GM18526 (cell line): ENCODE results near the gene PREP.

Source experiments
- POLR2A ChIP-seq: IDR thresholded peaks from 3 replicates; pipeline ENCODE4 v1.6.1; 2011; ENCODE audit not compliant: insufficient read length; ENCODE audit errors: extremely low read depth

The PREP gene

GRCh38 chr6:105372142-105372848 lies 30.6 kb downstream of the PREP start:
- no peak for TF ChIP-seq POLR2A

- TF ChIP-seq POLR2A = no peak
Measured at GRCh38 chr6:105370351-105370750, 32.5 kb downstream of the PREP start.

DNA sequence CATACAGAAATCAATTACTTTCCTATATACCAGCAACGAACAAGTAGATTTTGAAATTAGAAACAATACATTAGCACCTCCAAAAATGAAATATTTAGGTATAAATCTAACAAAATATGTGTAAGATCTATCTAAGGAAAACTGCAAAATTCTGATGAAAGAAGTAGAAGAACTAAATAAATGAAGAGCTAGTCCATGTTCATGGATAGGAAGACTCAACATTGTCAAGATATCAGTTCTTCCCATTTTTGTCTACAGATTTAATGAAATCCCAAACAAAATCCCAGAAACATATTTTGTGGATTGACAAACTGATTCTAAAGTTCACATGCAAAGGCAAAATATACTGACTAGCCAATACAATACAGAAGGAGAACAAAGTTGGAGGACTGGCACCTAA lies 33.7 kb downstream of the PREP start:
- TF ChIP-seq POLR2A = no peak

DNA sequence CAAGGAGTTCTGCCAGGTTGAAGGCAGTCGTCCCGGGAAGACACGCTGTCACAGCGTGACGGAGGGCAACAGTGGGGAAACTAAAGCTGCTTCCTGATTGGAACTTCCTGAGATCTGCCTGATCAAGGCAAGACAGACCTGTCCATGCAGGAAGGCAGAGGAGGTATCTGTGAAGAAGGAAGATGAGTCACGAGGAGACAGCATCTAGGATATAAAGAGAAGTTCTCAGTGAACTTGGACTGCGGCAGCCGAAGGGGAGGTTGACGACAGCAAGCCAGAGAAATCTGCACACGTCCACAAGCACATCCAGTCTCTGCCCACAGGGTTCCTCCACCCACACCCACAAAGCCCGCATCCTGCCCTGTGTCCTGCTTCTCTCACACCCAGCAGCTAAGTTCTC lies 38.6 kb downstream of the PREP start:
- TF ChIP-seq POLR2A = no peak

DNA sequence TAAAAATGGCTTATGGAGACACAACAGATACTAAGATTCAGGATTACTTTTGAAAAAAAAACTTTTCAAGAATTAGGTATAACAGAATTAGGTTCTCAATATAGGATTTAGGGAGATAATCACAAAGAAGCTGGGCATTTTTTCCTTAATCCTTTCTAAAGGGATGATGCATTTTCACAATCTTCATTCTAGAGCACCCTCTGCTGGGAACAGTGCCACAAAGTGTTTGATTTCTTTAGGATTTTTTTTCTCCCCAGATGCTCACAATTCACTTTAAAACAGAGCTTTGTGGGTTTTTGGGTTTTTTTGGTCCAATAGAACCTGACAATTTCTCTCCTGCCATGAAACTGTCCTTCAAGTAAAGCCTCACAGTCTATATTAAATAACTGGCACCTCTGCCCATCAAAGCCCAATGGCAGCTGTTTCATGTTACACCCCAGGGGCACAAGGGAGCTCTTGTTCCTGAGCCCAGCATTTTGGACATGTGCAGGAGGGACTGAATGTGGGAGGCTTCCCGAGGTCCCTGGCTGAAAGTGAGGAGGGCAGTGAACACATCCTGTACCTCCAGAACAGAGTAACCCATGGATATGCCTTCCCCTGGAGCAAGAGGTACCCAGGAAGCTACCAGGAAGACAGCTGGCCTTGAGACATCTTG lies 39.7 kb downstream of the PREP start:
- TF ChIP-seq POLR2A = no peak

DNA sequence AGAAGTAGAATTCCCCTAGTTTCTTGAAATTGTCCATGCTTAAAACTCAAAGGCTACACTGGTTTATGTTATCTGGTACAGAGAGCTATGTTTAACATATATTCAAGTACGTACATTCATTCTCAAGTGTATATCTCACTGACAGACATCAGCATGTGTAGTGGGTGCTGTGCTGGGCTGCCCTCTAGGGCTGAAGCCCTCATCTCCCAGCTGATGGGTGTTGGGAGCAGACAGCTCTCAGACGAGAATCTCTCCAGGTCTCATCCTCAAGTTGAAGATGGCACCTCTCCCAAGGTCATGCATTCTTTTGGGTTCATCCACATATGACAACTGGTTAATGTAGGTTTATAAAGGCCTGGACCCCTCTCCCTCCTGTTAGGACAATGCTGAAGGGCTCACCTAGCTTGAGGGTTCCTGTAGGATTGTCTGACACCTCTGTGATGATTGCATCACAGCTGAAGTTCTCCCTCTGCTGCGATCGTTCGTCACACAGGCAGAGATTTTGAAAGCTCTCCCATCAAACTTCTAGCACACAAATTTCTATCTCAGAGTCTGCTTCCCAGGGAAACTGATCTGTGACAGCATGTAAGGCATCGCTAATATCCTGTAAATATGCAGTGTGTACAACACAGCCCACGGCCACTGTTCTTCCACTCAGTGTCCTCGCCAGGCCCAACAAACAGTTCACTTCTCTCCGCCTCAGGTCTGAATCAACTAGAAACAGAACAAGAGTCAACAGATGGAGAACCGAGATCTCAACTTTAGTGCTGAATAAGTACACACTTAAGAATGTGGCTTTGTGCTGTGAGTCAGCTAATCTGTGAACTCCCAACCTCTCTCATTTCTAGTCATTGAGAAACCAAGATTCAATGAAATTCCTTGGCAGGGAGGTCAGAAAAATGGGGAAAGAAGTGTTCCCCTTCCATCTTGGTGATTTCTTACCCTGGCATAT lies 43.2 kb downstream of the PREP start:
- no peak for TF ChIP-seq POLR2A

DNA sequence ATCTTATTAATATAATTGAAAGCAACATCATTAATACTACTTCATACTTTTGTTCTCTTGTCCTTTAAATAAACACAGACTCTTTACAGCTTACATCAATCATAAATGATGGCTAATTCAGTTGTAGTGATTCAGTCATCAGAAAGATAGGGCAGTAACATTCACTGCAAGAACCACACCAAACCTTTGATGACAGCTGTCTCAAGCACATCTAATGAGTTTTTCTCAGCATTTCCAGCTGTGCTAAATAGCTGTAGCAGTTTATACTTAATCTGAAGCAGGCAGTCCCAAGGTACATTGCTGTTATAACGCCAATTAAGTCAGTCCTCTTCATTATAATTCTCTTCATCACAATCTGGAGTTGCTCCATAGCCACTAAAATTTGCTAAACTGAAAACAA lies 45.7 kb downstream of the PREP start:
- no peak for TF ChIP-seq POLR2A

DNA sequence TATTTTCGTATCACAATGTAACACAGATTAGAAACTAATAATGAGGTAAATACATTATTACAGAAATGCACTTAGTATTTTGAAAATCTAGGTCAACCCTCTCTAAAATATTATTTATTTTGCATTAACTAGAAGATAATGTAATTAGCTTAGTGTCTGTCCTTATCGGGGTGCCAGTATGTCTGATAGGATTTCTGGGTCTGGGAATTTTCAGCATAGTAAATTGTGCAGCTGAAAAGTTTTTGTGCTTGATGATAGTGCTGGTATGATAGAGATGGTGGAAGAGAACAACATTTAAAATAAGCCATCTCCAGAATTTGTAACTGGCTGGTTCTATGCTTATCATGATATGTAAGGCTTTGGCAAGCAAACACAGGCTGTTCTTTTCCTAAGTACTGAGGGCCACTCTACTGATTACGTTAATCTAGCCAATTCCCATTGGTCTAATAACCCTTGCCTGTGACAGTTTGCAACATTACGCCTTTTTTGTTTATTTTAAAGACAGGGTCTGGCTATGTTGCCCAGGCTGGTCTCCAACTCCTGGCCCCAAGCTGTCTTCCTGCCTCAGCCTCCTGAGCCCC lies 50.8 kb downstream of the PREP start:
- no peak for TF ChIP-seq POLR2A

GRCh38 chr6:105348897-105349296 lies 54.0 kb downstream of the PREP start:
- TF ChIP-seq POLR2A = no peak

DNA sequence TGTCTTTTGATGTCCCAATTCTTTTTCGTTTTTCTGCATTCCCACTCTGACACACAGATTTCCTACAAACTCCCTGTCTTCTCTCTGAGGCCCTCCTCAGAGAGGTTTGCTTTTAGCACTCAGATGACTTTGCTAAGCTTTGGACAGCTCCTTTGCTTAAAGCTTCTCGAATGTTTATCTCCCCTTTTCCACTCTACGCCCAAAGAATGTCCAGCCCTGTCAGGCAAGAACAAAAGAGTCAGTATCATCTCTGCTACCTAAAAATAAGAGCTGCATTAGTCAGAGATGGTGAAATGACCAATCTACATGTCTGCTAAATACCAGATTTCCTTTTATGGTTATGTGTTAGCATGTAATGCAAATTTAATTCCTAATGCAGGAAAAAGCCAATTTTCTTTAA lies 56.8 kb downstream of the PREP start:
- no peak for TF ChIP-seq POLR2A

- TF ChIP-seq POLR2A = no peak
Measured at GRCh38 chr6:105345506-105345905, 57.4 kb downstream of the PREP start.

DNA sequence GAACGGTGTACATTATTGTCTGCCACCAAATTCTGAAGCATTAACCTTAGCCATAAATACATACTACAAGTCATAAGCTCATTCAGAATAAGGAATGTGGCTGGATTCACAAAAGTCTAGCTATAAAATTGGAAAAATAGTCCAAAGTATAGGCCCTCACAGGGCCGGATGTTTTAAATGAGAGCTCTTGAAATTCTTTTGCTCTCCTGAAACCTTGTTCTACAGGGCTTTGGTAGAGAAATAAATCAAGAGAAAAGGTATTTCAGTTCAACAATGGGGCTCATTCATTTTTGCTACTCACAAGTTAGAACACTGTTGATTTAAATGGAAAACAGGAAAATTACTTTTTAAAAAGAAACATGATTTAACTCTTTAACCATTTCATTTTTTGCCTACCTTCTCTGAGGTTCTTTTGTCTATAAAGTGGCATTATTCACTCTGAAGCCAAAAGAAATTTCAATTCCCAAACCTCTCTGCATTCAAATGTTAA lies 58.0 kb downstream of the PREP start:
- TF ChIP-seq POLR2A = no peak

DNA sequence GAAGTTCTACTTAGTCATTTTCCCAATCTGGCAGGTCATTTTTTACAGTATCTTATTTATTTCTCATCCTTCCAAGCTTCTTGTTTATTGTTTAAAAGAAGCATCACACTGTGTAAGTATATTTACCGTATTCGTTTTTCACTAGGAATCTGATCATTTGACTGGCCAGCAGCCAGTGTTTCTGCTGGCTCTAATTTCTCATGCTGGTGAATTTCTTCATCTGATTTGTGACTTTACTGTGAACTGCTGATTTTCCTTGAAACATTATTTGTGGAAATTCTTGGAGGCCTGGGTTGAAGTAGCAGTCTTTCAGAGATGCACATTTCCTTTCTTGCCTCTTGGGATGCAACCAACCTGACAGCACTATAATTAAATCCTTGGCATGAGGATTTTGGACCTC lies 65.9 kb downstream of the PREP start:
- TF ChIP-seq POLR2A = no peak

DNA sequence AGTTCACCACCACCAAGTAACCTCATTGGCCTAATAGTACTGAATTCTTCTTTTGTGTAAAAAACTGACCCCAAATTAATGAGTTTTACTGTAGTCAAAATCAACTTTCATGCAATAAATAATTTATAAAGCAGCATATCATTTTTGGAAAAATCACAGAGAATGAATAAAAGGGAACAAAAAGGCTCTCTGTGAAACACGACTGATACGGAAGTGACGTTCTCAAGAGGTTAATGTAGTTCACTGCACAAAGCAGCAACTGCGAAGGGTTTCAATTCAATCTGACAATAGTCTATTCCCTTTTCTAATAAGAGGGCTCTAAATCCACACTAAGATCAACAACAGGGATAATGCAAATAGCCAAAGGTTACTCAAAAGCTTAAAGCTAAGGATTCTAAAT lies 70.3 kb downstream of the PREP start:
- no peak for TF ChIP-seq POLR2A

DNA sequence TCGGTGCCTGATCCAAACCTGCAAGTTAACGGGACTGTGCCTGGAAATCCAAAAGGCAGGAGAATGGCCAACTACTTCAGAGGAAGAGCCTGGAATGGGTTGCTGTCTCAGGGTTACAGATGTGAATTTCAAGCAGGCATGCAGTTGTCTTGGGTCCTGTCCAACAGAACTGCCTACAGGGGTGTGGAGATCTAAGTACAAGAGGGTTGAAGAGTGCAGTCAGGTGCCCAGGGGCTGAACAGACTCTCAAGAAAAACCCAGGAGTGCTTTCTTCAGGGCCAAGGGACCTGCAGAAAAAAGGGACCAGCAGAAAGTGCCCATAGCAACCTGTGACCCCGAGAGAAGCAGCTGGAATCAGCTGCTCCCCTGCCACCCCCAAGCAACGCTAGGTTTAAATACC lies 71.0 kb downstream of the PREP start:
- no peak for TF ChIP-seq POLR2A
